ENCODE measurements around the gene PGAM1.

Gene PGAM1

DNA sequence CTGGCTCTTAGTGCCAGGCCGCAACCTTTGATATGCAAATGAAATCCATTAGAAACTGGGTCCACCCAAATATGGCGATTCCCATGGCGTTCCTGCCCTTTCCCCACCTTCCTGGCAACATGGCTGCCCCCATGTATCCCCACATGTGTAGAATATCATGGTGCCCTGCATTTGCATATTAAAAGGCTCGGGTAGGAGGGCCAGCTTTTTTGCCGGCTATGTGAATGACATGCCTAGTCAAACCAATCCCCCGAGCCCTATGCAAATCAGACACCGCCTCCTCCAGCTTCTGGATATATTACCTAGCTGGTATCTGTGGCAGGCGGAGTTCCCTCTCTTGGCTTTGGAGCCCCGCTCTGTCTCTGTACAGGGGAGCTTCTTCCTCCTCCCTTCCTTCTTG lies 53.9 kb downstream of the PGAM1 start:
- CTCF ChIA-PET = no interaction called here
- TF ChIP-seq FOXM1 (IDR thresholded peaks at IDR 0.05; ENCODE audit: borderline replicate concordance) (no peak), FOXA1 (IDR thresholded peaks at IDR 0.05) (no peak), FOXK2 (IDR thresholded peaks at IDR 0.05) (no peak), PKNOX1 (IDR thresholded peaks at IDR 0.05) (peak; percentile 63)
- no peak for DNase-seq (ENCODE audit: extremely low spot score)
- POLR2A ChIA-PET = no interaction called here

DNA sequence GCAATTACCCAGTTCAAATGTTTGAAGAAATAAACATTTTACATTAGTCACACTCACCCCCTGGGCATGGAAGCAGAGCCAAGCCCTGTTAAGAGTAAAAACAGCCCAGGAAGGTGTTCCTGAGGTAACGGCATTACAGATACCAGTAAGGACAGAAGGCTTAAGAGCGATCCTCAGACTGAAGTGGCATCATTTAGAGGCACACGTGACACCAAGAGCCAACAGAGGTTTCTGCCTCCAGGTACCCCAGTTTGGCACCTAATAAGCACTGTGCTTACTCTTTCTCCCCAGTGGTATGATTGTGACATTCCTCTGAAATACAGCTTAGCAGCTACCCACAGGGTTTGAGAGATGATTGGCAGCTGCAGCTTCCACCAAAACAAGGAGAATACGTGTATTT lies 55.1 kb downstream of the PGAM1 start:
- POLR2A ChIA-PET = no interaction called here
- TF ChIP-seq NFRKB (IDR thresholded peaks at IDR 0.05) (no peak), ELF4 (IDR thresholded peaks at IDR 0.05) (no peak), BHLHE40 (IDR thresholded peaks at IDR 0.05; ENCODE audit: borderline replicate concordance) (no peak), ARNT (IDR thresholded peaks at IDR 0.05) (no peak)
- CTCF ChIA-PET = no interaction called here
- no peak for DNase-seq (ENCODE audit: extremely low spot score)

DNA sequence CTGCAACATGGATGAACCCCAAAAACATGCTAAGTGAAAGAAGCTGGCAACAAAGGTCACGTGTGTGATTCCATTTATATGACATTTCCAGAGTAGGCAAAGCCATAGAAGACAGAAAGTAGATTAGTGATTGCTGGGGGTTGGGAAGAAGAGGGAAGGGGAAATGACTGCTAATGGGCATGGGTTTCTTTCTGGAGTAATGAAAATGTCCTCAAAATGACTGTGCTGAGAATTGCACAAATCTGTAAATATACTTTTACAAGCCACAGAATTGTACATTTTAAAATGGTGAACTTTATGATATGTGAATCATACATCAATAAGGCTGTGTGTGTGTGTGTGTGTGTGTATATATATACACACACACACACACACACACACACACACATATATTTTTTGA lies 56.4 kb downstream of the PGAM1 start:
- POLR2A ChIA-PET = no interaction called here
- DNase-seq (ENCODE audit: extremely low spot score) = no peak
- TF ChIP-seq ARNT (IDR thresholded peaks at IDR 0.05) = no peak
- TF ChIP-seq FOXA1 (IDR thresholded peaks at IDR 0.05) = no peak
- CTCF ChIA-PET = no interaction called here
